Esophagus squamous epithelium (tissue), 4 donors: ENCODE data around the gene MAN1B1.

Experiments used
- POLR2A ChIP-seq, 4 donors: fragments of 450-650 bp; IDR thresholded peaks; one replicate each; pipeline ENCODE4 v1.6.1; 2017; ENCODE audit warnings: antibody characterized with exemption in 4 of 4, mild to moderate bottlenecking in 4 of 4, moderate library complexity in 3 of 4
- TF ChIP-seq, protein P1 (sequence below), 6 experiments: fragments of 450-650 bp in 4 of 6; fragments of 200-600 bp in 2 of 6; sonication (generic) in 2 of 6; IDR thresholded peaks; one replicate each; pipeline ENCODE4 v1.5.1; 2016 to 2019; ENCODE audit warnings: antibody characterized with exemption in 6 of 6, mild to moderate bottlenecking in 4 of 6, moderate library complexity in 4 of 6

DNA sequence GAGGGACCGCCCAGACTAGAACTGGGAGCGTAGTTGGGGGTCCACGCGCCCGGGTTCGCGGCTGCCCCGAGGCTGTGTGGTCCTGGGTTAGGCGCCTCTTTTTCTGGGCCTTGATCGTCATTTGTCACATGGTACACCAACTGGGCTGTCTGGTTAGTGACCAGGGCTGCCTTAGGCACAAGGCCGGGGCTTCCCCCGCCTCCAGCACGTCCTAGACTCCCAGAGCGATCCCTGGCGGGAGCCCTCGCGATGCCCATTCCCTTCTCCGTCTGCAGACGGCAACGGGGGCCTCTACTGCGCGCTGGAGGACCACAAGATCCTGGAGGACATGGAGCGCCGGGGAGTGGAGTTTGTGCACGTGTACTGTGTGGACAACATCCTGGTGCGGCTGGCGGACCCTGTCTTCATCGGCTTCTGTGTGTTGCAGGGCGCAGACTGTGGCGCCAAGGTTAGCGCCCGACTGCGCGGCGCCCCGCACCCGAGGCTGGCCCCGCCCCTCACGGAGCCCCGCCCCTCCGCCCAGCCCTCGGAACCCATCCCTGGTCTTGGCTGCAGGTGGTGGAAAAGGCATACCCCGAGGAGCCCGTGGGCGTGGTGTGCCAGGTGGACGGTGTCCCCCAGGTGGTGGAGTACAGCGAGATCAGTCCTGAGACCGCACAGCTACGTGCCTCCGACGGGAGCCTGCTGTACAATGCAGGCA is 7.9 kb upstream of the MAN1B1 start:
- TF ChIP-seq, protein P1, sequence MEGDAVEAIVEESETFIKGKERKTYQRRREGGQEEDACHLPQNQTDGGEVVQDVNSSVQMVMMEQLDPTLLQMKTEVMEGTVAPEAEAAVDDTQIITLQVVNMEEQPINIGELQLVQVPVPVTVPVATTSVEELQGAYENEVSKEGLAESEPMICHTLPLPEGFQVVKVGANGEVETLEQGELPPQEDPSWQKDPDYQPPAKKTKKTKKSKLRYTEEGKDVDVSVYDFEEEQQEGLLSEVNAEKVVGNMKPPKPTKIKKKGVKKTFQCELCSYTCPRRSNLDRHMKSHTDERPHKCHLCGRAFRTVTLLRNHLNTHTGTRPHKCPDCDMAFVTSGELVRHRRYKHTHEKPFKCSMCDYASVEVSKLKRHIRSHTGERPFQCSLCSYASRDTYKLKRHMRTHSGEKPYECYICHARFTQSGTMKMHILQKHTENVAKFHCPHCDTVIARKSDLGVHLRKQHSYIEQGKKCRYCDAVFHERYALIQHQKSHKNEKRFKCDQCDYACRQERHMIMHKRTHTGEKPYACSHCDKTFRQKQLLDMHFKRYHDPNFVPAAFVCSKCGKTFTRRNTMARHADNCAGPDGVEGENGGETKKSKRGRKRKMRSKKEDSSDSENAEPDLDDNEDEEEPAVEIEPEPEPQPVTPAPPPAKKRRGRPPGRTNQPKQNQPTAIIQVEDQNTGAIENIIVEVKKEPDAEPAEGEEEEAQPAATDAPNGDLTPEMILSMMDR (IDR thresholded peaks at IDR 0.05): no peak
- TF ChIP-seq POLR2A (IDR thresholded peaks at IDR 0.05): no peak
